Measurements from ENCODE around the gene ARHGAP22.

ARHGAP22 gene

DNA sequence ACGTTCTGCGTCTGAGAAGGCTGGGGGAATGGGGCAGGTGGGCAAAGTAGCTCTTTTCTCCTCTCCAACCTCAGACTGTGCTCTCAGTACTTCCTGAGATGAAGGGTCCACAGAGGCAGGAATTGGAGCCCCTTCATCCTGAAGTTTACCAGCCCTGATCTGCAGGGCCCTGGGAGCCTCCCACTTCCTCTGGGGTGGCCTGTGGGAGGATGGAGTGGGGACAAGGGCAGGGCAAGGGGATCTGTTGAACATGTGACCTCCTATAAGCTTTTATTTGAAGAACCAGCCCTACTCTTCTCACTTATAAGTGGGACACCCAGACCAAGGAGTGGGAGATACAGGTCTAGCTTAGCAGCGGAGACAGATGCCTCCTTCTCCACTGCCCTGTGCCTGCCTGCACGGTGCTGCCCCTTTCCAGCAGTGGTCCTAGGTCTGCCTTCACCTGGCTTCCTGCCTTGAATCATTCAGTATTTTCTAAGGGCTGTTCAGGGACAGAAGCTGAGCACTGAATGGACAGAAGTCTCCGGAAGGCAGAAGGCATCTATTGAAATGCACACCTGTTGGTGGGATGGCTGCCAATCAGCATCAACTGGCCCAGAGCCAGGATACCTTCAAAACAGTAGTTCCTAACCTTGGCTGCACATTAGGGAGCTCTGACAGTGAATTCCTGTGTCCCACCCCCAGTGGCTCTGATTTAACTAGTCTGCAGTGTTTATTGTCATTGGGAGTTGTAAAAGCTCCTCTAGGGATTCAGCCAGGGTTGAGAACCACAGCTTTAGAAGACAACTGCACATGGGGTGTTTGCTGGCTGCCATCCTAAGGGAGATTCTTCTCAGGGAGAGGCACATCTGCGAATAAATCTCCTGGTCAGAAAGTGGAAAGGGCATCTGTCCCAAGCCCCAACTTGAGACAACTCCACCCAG is 2.7 kb upstream of the ARHGAP22 start:
- DNase-seq (ENCODE audit: low read depth): no peak

- DNase-seq (ENCODE audit: low read depth): no peak
Measured at GRCh38 chr10:48606530-48607355, 1.9 kb upstream of the ARHGAP22 start.

- DNase-seq (ENCODE audit: low read depth): no peak
Measured at GRCh38 chr10:48605786-48606529, 1.1 kb upstream of the ARHGAP22 start.

DNA sequence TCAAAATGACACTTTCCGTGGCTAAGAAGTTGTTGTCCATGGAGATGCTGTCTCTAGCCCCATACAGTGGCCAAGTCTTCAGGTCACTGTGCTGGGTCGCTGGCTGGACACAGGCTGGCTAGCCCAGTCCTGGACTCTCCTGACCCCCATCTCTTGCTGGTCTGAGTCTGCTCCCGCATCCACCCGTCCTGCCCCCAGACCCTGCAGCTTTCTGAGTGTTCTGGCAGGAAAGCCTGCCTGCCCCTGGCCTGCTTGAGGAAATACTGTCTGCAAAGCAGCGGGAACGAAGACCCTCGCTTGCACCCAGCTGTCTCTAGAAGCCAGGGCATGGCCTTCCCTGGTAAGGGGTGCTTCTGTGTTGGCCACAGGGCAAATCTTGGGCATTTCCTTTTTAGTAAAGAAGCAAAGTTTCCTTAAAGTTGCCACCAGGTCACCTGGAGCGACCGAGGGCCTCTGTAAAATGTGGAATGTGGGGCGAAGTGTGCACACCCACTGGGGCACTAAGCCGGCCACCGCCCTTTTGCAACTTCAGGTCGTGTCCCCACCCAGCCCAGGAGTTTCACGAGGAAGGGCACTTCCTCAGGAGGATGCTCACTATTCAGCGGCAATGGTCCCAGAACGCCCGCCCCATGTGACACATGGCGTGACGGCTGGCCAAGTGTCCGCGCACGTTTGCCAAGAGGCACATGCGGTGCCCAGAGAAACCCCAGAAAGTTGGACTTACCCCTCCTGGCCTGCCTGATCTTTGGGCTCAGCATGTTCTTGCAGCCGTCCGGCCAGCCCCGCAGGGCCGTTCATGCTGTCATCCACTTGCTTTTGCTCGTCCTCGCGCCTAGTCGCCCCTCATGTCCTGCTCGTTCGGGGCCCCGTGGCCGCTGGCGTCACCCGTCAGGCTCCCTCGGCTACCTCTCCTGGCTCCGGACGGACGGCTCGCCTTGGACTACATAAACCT is 558 bp downstream of the ARHGAP22 start:
- DNase-seq (ENCODE audit: low read depth): no peak

- DNase-seq (ENCODE audit: low read depth): no peak
Measured at GRCh38 chr10:48603421-48604038, 1.3 kb downstream of the ARHGAP22 start.

DNA sequence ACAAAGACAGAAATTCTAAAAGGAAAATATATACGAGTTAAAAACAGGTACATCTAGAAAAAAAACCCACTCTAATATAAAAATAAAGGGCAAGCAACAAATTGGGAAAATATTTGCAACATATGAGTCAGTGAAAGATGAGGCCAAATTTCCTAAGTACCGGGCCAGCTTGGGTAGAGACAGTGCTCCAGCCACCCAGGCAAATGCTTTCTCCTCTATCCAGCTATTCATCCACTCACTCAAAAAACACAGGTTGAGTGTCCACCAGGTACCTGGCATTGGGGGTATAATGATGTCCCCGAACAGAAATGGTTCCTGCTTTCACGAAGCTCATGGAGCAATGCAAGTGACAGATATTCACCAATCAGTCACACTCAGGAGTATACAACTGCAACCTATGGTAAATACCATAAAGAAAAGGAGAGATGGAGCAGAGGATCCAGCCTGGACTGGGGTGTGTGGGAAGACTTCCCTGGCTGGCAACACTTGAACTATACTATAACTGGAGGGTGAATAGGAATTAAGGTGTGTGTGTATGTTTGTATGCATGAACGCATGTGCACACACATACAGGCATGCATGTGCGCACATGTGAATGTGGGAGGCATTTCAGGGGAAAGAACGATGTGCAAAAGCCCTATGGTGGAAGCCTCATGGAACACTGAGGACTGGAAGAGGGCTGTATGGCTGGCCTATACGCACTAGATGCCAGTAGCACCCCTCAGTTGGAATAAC is 2.3 kb downstream of the ARHGAP22 start:
- no peak for DNase-seq (ENCODE audit: low read depth)

GRCh38 chr10:48601789-48602188 is 3.1 kb downstream of the ARHGAP22 start:
- no peak for DNase-seq (ENCODE audit: low read depth)

- DNase-seq (ENCODE audit: low read depth): no peak
Measured at GRCh38 chr10:48600645-48601505, 4.0 kb downstream of the ARHGAP22 start.

- no peak for DNase-seq (ENCODE audit: low read depth)
Measured at GRCh38 chr10:48599830-48600134, 5.1 kb downstream of the ARHGAP22 start.

GRCh38 chr10:48598936-48599829 is 5.7 kb downstream of the ARHGAP22 start:
- DNase-seq (ENCODE audit: low read depth): no peak

DNA sequence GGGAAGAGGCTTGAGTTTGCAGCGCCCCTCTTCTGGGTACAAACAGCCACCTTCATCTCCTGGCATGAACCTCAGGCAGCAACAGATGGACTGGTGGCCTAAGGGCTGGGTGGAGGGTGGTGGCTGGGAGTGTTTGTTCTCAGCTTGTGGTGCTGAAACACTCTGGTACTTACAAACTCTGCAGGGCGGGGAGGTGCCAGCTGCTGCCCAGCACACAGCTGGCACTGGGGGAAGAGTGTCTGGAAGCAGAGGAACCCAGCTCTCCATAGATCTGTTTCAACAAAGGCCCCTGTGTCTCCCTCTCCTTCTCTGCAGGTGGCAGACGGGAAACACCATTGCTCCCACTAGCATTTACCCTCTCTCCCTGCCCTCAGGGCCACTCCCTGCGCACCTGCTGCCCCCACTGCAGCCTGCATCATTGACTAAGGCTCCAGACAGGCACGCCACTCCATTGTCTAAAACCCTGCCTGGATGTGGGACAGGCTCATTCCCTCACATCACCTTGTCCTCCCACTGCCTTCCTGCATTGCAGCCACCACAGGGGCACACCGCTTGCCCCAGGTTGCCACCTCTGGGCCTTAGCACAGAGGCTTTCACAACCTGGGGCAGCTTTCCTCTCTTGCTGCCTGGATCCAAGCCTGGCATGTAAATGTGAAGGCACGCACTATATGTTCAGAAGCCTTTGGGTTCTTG is 6.5 kb downstream of the ARHGAP22 start:
- DNase-seq (ENCODE audit: low read depth): no peak

DNA sequence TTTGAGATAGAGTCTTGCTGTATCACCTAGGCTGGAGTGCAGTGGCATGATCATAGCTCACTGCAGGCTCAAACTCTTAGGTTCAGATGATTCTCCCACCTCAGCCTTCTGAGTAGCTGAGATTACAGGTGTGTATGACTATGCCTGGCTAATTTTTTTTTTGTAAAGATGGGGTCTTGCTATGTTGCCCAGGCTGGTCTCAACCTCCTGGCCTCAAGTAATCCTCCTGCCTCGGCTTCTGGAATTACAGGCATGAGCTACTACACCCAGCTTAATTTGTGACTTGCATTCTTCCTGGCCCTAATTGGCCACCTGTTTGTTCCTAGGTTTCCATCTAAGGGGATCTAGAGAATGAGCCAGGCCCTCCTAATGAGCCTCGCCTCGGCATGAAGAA is 9.3 kb downstream of the ARHGAP22 start:
- DNase-seq (ENCODE audit: low read depth): no peak

- no peak for DNase-seq (ENCODE audit: low read depth)
Measured at GRCh38 chr10:48594803-48595538, 9.9 kb downstream of the ARHGAP22 start.

DNA sequence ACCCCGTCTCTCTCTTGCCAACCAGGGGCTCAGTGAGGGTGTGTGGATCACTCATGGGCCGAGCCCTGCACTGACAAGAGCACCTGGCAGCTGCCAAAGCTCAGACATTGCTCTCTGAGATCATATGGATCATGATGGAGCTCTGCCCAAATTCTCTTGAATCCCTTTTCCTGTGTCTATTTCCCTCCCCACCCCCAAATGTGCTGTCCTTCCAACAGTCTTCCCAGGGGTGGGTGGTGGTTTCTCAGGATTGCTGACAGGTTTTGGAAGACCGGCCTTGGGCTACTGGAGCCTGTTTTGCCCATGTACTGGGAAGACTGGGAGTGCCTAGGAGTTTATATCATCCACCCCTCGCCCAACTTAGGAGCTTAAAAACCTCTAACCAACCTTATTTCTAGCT is 10.5 kb downstream of the ARHGAP22 start:
- DNase-seq (ENCODE audit: low read depth): no peak

- DNase-seq (ENCODE audit: low read depth): no peak
Measured at GRCh38 chr10:48592346-48592745, 12.5 kb downstream of the ARHGAP22 start.

GRCh38 chr10:48590945-48591344 is 13.9 kb downstream of the ARHGAP22 start:
- no peak for DNase-seq (ENCODE audit: low read depth)

DNA sequence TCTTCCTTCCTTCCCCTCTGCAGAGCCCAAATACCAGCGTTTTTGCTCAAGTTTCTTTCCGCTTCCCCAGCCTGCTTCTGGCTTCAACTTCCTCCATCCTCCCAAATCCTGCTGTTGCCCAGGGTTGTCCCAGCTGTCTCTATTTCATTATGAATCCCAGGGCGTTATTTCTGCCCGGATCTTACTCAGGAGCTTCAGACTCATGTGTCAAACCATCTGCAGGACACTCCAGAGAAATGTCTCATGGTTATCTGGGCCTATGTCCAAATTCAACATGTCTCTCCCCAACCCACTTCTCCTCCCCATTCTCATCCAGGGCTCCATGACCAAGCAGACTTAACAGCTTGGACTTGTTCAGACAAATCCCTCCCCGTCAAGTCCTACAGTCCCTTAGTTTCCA is 15.6 kb downstream of the ARHGAP22 start:
- no peak for DNase-seq (ENCODE audit: low read depth)

Measured in stimulated activated CD8-positive, alpha-beta memory T cell treated with anti-CD3 and anti-CD28 coated beads, Interleukin-12 subunit alpha, Interleukin-12 subunit beta, amount 100 ng/mL, for 1 hour (primary cell).